MM.1S (cell line): Measurements from ENCODE around the gene P2RY10.
A peak's percentile ranks its signal among the peaks of the same experiment; 100 is the strongest.

Source experiments
- DNase-seq: peaks from one replicate; pipeline ENCODE4 v3.0.0-alpha.2; 2015
- H2AFZ ChIP-seq: fragments of 300-600 bp; sonication (generic); 2 replicates; pipeline ENCODE4 v1.6.0; 2016; ENCODE audit warnings: antibody characterized with exemption, low read length
- H3F3A ChIP-seq: fragments of 300-600 bp; sonication (generic); 2 replicates; pipeline ENCODE4 v1.6.1; 2016; ENCODE audit warnings: mild to moderate bottlenecking, antibody characterized with exemption, low read length, moderate library complexity, mixed read lengths; ENCODE audit not compliant: insufficient read depth
- H3K27ac ChIP-seq: fragments of 300-600 bp; sonication (generic); 2 replicates; pipeline ENCODE4 v1.5.1; 2016; ENCODE audit warnings: mild to moderate bottlenecking, low read length
- H3K27me3 ChIP-seq: fragments of 300-600 bp; sonication (generic); replicated peaks from 2 replicates; pipeline ENCODE4 v1.6.0; 2016; ENCODE audit warnings: low read length; ENCODE audit not compliant: insufficient read depth
- H3K36me3 ChIP-seq: fragments of 300-600 bp; sonication (generic); replicated peaks from 2 replicates; pipeline ENCODE4 v1.6.1; 2016; ENCODE audit warnings: mild to moderate bottlenecking, low read length, mixed read lengths; ENCODE audit not compliant: insufficient read depth
- H3K4me1 ChIP-seq: fragments of 300-600 bp; sonication (generic); 2 replicates; pipeline ENCODE4 v1.6.1; 2016; ENCODE audit warnings: low read length, mixed read lengths
- H3K4me2 ChIP-seq: fragments of 300-600 bp; sonication (generic); 2 replicates; pipeline ENCODE4 v1.6.0; 2016; ENCODE audit warnings: low read depth, low read length
- H3K4me3 ChIP-seq: fragments of 300-600 bp; sonication (generic); 2 replicates; pipeline ENCODE4 v1.5.1; 2016; ENCODE audit warnings: low read length, mixed read lengths
- H3K79me2 ChIP-seq: fragments of 300-600 bp; sonication (generic); 2 replicates; pipeline ENCODE4 v1.6.1; 2016; ENCODE audit warnings: mixed run types, low read length, mixed read lengths
- H3K9ac ChIP-seq: fragments of 300-600 bp; sonication (generic); 2 replicates; pipeline ENCODE4 v1.6.1; 2016; ENCODE audit warnings: low read length, mixed read lengths
- H3K9me2 ChIP-seq: fragments of 300-600 bp; sonication (generic); replicated peaks from 2 replicates; pipeline ENCODE4 v1.6.1; 2016; ENCODE audit warnings: mild to moderate bottlenecking, low read length, mixed read lengths; ENCODE audit not compliant: insufficient read depth
- H3K9me3 ChIP-seq: fragments of 300-600 bp; sonication (generic); replicated peaks from 2 replicates; pipeline ENCODE4 v1.6.1; 2016; ENCODE audit warnings: mild to moderate bottlenecking, low read length, mixed read lengths; ENCODE audit not compliant: insufficient read depth
- H4K20me1 ChIP-seq: fragments of 300-600 bp; sonication (generic); 2 replicates; pipeline ENCODE4 v1.6.1; 2016; ENCODE audit warnings: mild to moderate bottlenecking, low read length, moderate library complexity, mixed read lengths; ENCODE audit not compliant: insufficient read depth
- CTCF ChIP-seq: fragments of 300-600 bp; sonication (generic); IDR thresholded peaks from 2 replicates; pipeline ENCODE4 v1.5.1; 2016; ENCODE audit warnings: antibody characterized with exemption, low read length, mixed read lengths
- EZH2 ChIP-seq: fragments of 300-600 bp; sonication (generic); optimal IDR thresholded peaks from 2 replicates; pipeline ENCODE3; 2017; ENCODE audit warnings: low read depth, mild to moderate bottlenecking, antibody characterized with exemption, low read length, mixed read lengths
- EZH2phosphoT487 ChIP-seq: fragments of 300-600 bp; sonication (generic); IDR thresholded peaks from 2 replicates; pipeline ENCODE4 v1.6.1; 2018; ENCODE audit warnings: antibody characterized with exemption, low read length

P2RY10 gene

GRCh38 chrX:78931814-78932213, 13.4 kb upstream of the P2RY10 start:
- H2AFZ ChIP-seq = no peak overlapping the region
- H3F3A ChIP-seq = no peaks in the 10 kb centered on the region
- no peaks in the 10 kb centered on the region for H4K20me1 ChIP-seq
- H3K79me2 ChIP-seq = no peaks in the 10 kb centered on the region
- H3K4me2 ChIP-seq = no peak overlapping the region
- TF ChIP-seq EZH2phosphoT487 (no peak), EZH2 (no peak), CTCF (no peak)
- H3K36me3 ChIP-seq = no peaks in the 10 kb centered on the region
- H3K4me3 ChIP-seq = no peak overlapping the region
- no peaks in the 10 kb centered on the region for H3K4me1 ChIP-seq
- no peak overlapping the region for H3K27ac ChIP-seq
- H3K9me2 ChIP-seq = no peaks in the 10 kb centered on the region
- H3K27me3 ChIP-seq = no peaks in the 10 kb centered on the region
- no peaks in the 10 kb centered on the region for H3K9me3 ChIP-seq
- H3K9ac ChIP-seq = no peak overlapping the region
- no peak for DNase-seq

GRCh38 chrX:78934866-78935265, 10.3 kb upstream of the P2RY10 start:
- Histone ChIP-seq H4K20me1 (no peaks in the 10 kb centered on the region), H3K27me3 (no peaks in the 10 kb centered on the region), H2AFZ (no peak overlapping the region), H3K4me1 (no peaks in the 10 kb centered on the region), H3K9ac (no peak overlapping the region), H3K27ac (no peak overlapping the region), H3K9me3 (no peaks in the 10 kb centered on the region), H3K36me3 (no peaks in the 10 kb centered on the region), H3K4me2 (no peak overlapping the region), H3K79me2 (no peaks in the 10 kb centered on the region), H3K9me2 (no peaks in the 10 kb centered on the region), H3K4me3 (no peak overlapping the region), H3F3A (no peaks in the 10 kb centered on the region)
- DNase-seq = no peak
- TF ChIP-seq EZH2 = no peak
- TF ChIP-seq EZH2phosphoT487 = no peak
- TF ChIP-seq CTCF = no peak

GRCh38 chrX:78944351-78944750, 840 bp upstream of the P2RY10 start:
- peak overlapping the region; percentile 92 for H3K27ac ChIP-seq
- no peaks in the 10 kb centered on the region for H3K9me3 ChIP-seq
- H3K9ac ChIP-seq = peak overlapping the region; percentile 86; the same call in 1 of the 2 replicates
- H3K79me2 ChIP-seq = peaks cover 40% of the 10 kb centered on the region
- TF ChIP-seq CTCF = no peak
- TF ChIP-seq EZH2phosphoT487 = no peak
- TF ChIP-seq EZH2 = no peak
- no peaks in the 10 kb centered on the region for H3K36me3 ChIP-seq
- peaks cover 9% of the 10 kb centered on the region for H3K4me1 ChIP-seq
- H3K9me2 ChIP-seq = no peaks in the 10 kb centered on the region
- H4K20me1 ChIP-seq = no peaks in the 10 kb centered on the region
- no peak overlapping the region for H2AFZ ChIP-seq
- peak overlapping the region; percentile 51 for H3K4me2 ChIP-seq
- H3K4me3 ChIP-seq = no peak overlapping the region; the same call in 1 of the 2 replicates
- DNase-seq = no peak
- H3K27me3 ChIP-seq = no peaks in the 10 kb centered on the region
- H3F3A ChIP-seq = peaks cover 27% of the 10 kb centered on the region
